Fibroblast of skin of right quadriceps (primary cell): ENCODE measurements around the gene UBE3D.

Source experiments
- DNase-seq: peaks from one replicate; pipeline ENCODE4 v3.0.0-alpha.2; 2013

Gene UBE3D

GRCh38 chr6:83065511-83066192 lies at the start of gene UBE3D:
UBE3D (minus strand) TSS chr6:83065841; CDS start chr6:83065718, 123 bp downstream.
- peak; percentile 71 for DNase-seq

GRCh38 chr6:83114164-83114563 lies 48.5 kb upstream of the UBE3D start:
- DNase-seq, result no peak

- DNase-seq, result no peak
These were observed 47.6 kb upstream of the UBE3D start for GRCh38 chr6:83113258-83113657.

GRCh38 chr6:83108378-83108777 lies 42.7 kb upstream of the UBE3D start:
- DNase-seq, result no peak

- DNase-seq, result no peak
These were observed 32.9 kb upstream of the UBE3D start for GRCh38 chr6:83098589-83098988.

GRCh38 chr6:83097675-83098074 lies 32.0 kb upstream of the UBE3D start:
- DNase-seq, result no peak

- peak; percentile 14 for DNase-seq
These were observed 31.6 kb upstream of the UBE3D start for GRCh38 chr6:83097204-83097603.

- DNase-seq, result peak; percentile 10
These were observed 31.1 kb upstream of the UBE3D start for GRCh38 chr6:83096791-83097190.

- peak; percentile 12 for DNase-seq
These were observed 27.2 kb upstream of the UBE3D start for GRCh38 chr6:83092756-83093399.

GRCh38 chr6:83086751-83087150 lies 21.1 kb upstream of the UBE3D start:
- DNase-seq, result no peak

GRCh38 chr6:83083476-83083875 lies 17.8 kb upstream of the UBE3D start:
- DNase-seq, result no peak

- no peak for DNase-seq
These were observed 8.0 kb upstream of the UBE3D start for GRCh38 chr6:83073615-83074014.

- no peak for DNase-seq
These were observed 7.1 kb upstream of the UBE3D start for GRCh38 chr6:83072726-83073125.

- DNase-seq, result no peak
These were observed 6.1 kb upstream of the UBE3D start for GRCh38 chr6:83071707-83072106.

- DNase-seq, result no peak
These were observed 5.4 kb upstream of the UBE3D start for GRCh38 chr6:83071023-83071422.

- no peak for DNase-seq
These were observed 4.0 kb upstream of the UBE3D start for GRCh38 chr6:83069633-83070032.

GRCh38 chr6:83068616-83069015 lies 3.0 kb upstream of the UBE3D start:
- no peak for DNase-seq

- peak; percentile 90 for DNase-seq
These were observed 2.1 kb upstream of the UBE3D start, which contains the start of gene DOP1A for GRCh38 chr6:83067448-83068439. DOP1A (plus strand) TSS chr6:83067671; CDS start chr6:83096978, 29,307 bp downstream.

- peak; percentile 85 for DNase-seq
These were observed 3.4 kb downstream of the UBE3D start for GRCh38 chr6:83062225-83062624.

GRCh38 chr6:83061190-83061589 lies 4.5 kb downstream of the UBE3D start:
- peak; percentile 23 for DNase-seq

- DNase-seq, result peak; percentile 47
These were observed 7.8 kb downstream of the UBE3D start for GRCh38 chr6:83057705-83058321.

GRCh38 chr6:83055366-83055964 lies 10.2 kb downstream of the UBE3D start:
- DNase-seq, result peak; percentile 51
